SKM-1 treated with dmso at 0.1 percent for 144 hours (cell line): ENCODE measurements around the gene LETM1.
A peak's percentile ranks its signal among the peaks of the same experiment; 100 is the strongest.

Source experiments
- DNase-seq: peaks from one replicate; lab custom pipeline; 2025; ENCODE audit not compliant: unreplicated experiment; lab: John Stamatoyannopoulos, UW

Gene LETM1

DNA sequence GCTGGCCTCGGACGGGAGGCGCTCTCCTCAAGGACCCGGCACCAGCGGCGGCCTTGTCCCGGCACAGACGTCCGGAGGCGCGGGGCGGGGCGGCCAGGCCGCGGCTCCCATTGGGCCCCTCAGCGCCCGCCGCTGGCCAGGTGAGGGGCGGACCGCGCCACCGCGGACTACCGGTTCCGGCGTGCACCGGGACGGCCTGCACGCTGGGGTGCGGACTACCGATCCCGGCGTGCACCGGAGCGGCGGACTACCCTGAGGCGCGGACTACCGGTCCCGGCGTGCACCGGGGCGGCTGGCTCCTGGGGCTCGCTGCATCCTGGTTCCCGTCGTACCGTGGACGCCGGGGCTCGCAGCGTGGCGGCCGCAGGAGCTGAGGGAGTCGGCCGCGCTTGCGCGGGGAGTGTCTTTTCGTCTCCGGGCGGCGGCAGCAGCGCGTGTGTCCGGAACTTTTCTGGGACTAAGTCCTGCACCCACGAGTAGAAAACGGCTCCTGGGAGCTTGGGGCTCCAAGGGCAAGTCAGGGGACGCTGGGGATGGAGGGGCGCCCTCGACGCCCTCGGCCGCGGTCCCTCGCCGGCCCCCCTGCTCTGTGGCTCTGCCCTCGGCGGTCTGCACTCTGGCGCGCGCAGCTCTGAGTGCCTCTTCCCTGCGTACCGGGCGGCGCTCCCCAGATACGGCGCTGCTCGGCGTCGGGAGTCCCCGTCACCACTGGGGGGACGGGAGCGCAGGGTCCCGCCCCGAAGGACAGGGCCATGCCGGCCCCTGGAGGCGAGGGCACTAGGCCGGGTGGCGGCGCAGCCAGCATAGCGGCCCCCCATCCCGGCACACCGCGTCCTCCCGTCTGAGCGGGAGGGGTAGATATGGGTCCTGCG lies at the start of gene LETM1:
LETM1 (minus strand) TSS at position 86 of the 872 bp plus-strand sequence. CDS start 206 bp downstream, outside the sequence.
- DNase-seq, result peak; percentile 97

DNA sequence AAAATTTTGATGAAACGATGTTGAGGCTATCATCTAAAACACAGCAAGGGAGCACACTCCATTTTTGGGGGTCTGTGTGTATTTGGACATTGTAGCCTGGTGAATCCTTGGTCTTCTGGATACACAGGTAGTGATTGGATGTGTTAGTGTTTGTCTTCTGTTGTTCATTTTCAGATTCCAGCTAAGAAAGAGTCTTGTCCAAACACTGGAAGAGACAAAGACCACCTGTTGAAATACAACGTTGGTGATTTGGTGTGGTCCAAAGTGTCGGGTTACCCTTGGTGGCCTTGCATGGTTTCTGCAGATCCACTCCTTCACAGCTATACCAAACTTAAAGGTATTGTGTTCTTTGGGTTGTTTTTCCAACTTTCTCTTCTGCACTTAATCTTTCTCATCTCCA lies 48.1 kb upstream of the LETM1 start:
- no peak for DNase-seq

DNA sequence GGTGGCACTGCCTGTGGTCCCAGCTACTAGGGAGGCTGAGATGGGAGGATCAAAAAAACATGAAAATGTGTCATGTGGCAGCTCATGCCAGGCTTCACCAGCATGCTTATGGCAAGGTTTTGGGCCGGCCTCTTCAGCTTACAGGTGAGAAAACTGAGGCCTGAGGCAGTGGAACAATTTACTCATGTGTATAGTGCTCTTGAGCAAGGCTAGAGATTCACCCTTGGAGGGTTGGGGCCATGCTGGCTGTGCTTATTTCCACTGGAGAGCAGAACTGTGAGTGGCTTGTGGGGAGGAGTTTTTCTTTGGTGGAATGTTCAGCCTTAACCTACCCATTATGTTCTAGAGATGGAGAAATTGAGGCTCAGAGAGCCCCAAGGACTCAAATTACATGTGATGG lies 47.1 kb upstream of the LETM1 start:
- no peak for DNase-seq

- no peak for DNase-seq
These were observed 46.3 kb upstream of the LETM1 start for GRCh38 chr4:1902243-1902642.

DNA sequence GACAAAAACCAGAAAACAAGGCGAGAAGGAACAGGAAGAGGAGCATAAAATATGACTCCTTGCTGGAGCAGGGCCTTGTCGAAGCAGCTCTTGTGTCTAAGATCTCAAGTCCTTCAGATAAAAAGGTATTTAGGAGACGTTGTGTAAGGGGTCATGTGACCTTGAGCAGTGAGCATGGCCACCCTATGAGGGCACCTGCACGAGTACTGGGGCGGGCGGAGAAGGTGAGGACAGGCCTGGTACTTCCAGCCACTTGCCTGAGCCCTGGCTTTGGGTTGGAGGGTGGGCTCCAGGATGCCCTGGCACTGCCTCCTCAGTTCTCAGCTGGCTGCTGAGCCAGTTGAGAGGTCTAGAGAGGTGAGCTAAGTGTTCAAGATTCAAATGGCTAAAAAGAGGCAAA lies 45.2 kb upstream of the LETM1 start:
- no peak for DNase-seq

DNA sequence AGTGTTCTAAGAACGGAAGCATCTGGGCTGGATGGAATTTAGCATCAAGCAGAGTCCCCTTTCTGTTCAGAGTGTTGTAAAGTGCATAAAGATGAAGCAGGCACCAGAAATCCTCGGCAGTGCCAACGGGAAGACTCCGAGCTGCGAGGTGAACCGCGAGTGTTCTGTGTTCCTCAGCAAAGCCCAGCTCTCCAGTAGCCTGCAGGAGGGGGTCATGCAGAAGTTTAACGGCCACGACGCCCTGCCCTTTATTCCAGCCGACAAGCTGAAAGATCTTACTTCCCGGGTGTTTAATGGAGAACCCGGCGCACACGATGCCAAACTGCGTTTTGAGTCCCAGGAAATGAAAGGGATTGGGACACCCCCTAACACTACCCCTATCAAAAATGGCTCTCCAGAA lies 44.7 kb upstream of the LETM1 start:
- DNase-seq, result no peak

DNA sequence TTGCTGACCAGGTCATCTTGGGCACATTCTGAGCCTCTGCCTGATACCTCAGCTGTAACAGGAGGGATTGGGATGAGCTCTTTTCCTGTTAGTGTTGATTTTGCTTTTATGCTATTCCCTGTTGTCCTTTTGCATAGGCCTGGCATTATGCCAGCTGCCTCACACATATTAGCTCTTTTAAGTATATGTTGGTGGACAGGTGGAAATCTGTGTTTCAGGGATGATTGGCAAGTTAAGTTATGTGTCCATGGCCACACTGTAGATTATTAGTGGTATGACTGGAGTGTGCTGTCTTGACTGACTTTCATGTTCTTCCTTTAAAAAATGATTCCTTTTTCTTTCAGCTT lies 44.1 kb upstream of the LETM1 start:
- no peak for DNase-seq

GRCh38 chr4:1899149-1900086 lies 43.5 kb upstream of the LETM1 start:
- DNase-seq, result peak; percentile 81

GRCh38 chr4:1898681-1899080 lies 42.7 kb upstream of the LETM1 start:
- no peak for DNase-seq

GRCh38 chr4:1898007-1898406 lies 42.1 kb upstream of the LETM1 start:
- no peak for DNase-seq

- DNase-seq, result no peak
These were observed 40.7 kb upstream of the LETM1 start for GRCh38 chr4:1896658-1896991.

DNA sequence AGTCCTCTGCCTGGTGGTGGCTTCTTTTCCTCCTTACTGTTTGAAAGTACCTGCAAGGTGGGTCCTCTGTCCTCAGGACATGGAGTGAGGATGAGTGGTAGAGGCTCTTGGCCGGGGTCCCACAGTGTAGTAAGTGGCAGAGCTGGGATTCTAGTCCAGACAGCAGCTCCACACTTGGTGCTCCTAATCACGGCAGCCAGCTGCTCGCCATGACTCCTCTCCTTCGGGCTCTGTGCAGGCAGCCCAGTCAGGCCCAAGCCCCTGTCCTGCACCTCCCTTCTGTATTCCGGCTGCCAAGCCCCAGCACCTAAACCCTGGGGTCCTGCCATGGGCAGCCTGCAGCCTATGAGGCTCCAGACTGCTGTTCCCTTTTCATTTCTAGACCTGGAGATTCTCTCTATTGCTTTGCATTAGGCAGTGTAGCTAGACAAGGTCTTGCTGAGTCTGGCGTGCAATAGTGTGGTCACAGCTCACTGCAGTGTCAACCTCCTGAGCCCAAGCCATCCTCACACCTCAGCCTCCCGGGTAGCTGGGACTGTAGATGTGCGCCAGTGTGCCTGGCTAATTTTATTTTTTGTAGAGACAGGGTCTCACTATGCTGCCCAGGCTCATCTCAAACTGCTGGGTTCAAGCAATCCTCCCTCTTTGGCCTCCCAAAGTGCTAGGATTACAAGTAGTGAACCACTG lies 40.2 kb upstream of the LETM1 start:
- no peak for DNase-seq

DNA sequence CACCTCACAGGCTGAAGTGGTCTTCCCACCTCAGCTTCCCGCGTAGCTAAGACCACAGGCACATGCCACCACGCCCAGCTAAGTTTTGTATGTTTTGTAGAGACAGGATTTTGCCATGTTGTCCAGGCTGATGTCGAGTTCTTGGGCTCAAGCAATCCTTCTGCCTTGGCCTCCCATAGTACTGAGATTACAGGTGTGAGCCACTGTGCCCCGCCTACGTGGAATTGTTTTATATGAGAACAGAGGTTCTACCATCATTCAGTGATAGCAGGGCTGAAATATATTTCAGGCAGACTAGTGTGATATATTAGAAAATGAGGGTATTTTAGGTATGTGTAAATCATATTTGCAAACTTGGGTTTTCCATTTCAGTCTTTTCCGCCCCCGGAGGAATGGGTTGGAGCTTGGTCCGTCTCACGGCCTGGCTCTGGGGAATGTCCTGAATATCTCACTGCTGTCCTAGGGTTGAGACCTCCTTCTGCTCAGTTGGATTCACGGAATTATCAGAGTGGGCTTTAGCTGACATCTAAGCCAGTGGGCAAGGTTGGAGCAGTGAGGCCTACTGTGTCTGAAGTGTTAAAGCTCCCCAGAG lies 35.1 kb upstream of the LETM1 start:
- DNase-seq, result no peak

DNA sequence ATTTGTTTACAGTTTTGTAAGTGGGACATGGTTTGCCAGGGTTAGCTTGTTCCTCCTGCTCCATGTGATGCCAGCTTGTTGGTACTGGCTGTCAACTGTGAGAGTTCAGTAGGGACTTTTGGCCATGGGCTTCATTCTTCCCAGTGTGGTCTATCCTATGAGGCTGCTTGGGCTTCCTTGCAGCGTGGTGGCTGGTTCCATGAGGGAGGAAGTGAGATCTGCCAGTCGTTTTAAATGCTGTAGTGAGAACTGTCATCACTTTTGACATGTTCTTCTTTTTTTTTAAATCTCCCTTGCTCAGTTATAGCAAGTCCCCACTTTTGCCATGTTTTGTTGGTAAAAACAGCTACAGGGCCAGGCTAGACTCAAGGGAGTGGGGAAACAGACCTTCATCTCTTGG lies 31.1 kb upstream of the LETM1 start:
- DNase-seq, result no peak

GRCh38 chr4:1885414-1885813 lies 29.5 kb upstream of the LETM1 start:
- no peak for DNase-seq

- DNase-seq, result no peak
These were observed 27.6 kb upstream of the LETM1 start for GRCh38 chr4:1883583-1883982.

GRCh38 chr4:1882850-1883271 lies 26.9 kb upstream of the LETM1 start:
- DNase-seq, result no peak

DNA sequence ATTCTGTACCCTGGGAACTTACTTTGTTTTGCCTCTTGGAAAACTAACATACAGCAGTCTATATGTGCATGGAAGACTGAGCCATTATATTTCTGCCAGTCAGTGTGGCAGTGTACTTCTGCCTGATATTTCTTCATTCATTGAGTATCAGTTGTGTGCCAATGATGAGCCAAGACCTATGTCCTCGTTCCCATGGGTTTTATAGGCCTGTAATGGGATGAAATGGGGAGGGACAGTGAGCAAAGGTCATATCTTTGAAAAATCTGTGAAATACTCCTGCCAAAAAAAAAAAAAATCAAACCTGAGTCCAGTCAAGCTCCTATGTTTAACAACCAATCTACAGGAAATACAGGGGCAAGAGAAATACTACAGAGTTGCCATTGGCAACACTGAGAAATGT lies 24.4 kb upstream of the LETM1 start:
- DNase-seq, result no peak

- DNase-seq, result no peak
These were observed 23.5 kb upstream of the LETM1 start for GRCh38 chr4:1879485-1879884.

DNA sequence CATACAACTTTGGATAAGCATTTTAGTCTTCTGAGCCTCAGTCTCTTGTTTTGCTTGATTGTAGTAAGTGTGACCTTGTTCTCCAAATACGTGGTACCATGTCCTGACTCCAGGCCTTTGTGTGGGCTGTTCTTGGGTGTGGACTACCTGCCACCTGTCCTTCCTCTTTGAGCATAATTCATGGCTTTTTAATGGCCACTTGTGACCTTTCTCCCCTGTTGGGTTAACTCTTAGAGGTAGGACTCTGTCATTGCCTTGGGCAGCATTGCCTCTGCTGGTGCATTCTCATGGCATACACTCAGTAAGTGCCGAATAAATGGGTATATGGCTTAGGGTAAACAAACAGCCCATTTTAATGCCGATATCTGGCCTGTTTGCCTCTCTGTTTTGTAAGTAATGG lies 18.2 kb upstream of the LETM1 start:
- no peak for DNase-seq

DNA sequence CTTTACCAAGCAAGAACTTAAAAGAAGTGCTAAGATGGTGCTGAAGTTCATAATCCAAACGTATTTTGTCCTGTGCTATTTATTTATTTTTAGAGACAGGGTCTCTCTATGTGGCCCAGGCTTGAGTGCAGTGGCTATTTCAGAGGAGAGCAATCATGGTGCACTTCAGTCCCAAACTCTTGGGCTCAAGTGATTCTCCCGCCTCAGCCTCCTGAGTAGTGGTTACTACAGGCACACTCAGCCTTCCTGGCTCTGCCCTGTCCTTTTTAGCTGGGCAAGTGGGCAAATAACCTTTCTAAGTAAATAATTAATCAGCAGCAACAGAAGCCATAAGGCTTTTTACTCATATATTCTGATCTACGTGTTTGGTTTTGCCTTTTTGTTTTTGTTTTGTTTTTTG lies 17.8 kb upstream of the LETM1 start:
- DNase-seq, result no peak
